Loucy (cell line): ENCODE measurements around the gene RAB3GAP1.

Source experiments
- CTCF ChIP-seq: fragments of 200-600 bp; sonication (generic); conservative IDR thresholded peaks from 2 replicates; pipeline ENCODE4 v1.5.1; 2014; ENCODE audit warnings: mild to moderate bottlenecking, antibody characterized with exemption, low read length
- EZH2phosphoT487 ChIP-seq: fragments of 200-600 bp; IDR thresholded peaks from 2 replicates; pipeline ENCODE4 v1.6.1; 2018; ENCODE audit warnings: antibody characterized with exemption, mild to moderate bottlenecking, moderate library complexity, borderline replicate concordance

DNA sequence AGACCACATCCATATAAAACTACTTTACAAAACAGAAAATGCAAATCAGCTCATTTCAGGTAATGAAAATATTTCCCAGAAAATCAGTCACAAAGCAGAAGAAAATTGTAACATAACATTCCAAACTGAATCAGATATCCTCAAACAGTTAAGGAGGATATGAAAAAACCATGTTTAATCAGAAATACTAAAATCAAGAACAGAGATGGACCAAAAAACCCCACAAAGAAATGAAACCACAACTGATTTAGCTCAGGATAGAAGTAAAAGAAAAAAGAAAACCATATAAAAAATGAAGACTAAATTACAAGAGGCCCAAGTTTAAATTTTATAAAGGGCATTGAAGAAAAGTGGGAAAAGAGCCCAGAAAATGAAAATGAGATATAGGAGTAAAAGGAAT is 102.9 kb downstream of the RAB3GAP1 start:
- TF ChIP-seq CTCF: no peak
- no peak for TF ChIP-seq EZH2phosphoT487
